ENCODE measurements around the gene PGLYRP1. TPM values are rescaled to one million over a fixed set of nuclear protein-coding genes. Genes with fewer than 3 reads are reported as not detected.

Gene PGLYRP1
- total and polyA plus RNA-seq, 2 of the 13 experiments (the other 11 are each of a cell fraction or from before 2014, with no cell fraction given): not detected

GRCh38 chr19:46016426-46017094 lies 6.3 kb downstream of the PGLYRP1 start (continued):
- peak; percentile 9 for TF ChIP-seq ZNF407 (CRISPR knock-in tag; IDR thresholded peaks at IDR 0.05; ENCODE audit: not compliant biosample characterization)
- TF ChIP-seq CTCF (CRISPR knock-in tag; IDR thresholded peaks at IDR 0.05): peak; percentile 80
- no peak for TF ChIP-seq MLXIP (CRISPR knock-in tag; IDR thresholded peaks at IDR 0.05; ENCODE audit: borderline replicate concordance)
- TF ChIP-seq CENPBD1 (CRISPR knock-in tag; IDR thresholded peaks at IDR 0.05; ENCODE audit: borderline replicate concordance, low read depth): no peak
- no peak for TF ChIP-seq ZNF879 (CRISPR knock-in tag; IDR thresholded peaks at IDR 0.05)
- no peak for TF ChIP-seq ZNF780A (CRISPR knock-in tag; IDR thresholded peaks at IDR 0.05)
- no peak for TF ChIP-seq ZNF7 (CRISPR knock-in tag; IDR thresholded peaks at IDR 0.05)
- no peak for TF ChIP-seq MYNN (CRISPR knock-in tag; IDR thresholded peaks at IDR 0.05; ENCODE audit: low read depth)
- no peak for TF ChIP-seq PREB (CRISPR knock-in tag; IDR thresholded peaks at IDR 0.05)
- no peak for TF ChIP-seq NR1H2 (CRISPR knock-in tag; IDR thresholded peaks at IDR 0.05; ENCODE audit: borderline replicate concordance, low read depth)
- TF ChIP-seq STAG1 (CRISPR knock-in tag; IDR thresholded peaks at IDR 0.05): peak; percentile 51

Data from HepG2 (cell line).